ENCODE data around the gene SLX4IP.

GRCh38 chr20:10625641-10626040 is 190.5 kb downstream of the SLX4IP start:
- TF ChIP-seq CTCF (IDR thresholded peaks at IDR 0.05 in 2 of 3, conservative IDR thresholded peaks at IDR 0.05 in 1 of 3; ENCODE audit: borderline replicate concordance in 1 of 3, insufficient read depth in 1 of 3, low read depth in 2 of 3, low read length in 2 of 3) (no peak), RAD21 (IDR thresholded peaks at IDR 0.05; ENCODE audit: low read depth) (no peak), POLR2AphosphoS5 (IDR thresholded peaks at IDR 0.05; ENCODE audit: low read depth, low read length) (no peak), EZH2 (IDR thresholded peaks at IDR 0.05) (no peak), EZH2phosphoT487 (IDR thresholded peaks at IDR 0.05; ENCODE audit: borderline replicate concordance) (no peak), YY1 (IDR thresholded peaks at IDR 0.05; ENCODE audit: extremely low read depth, insufficient replicate concordance, low read depth, low read length) (no peak), JUND (IDR thresholded peaks at IDR 0.05) (no peak), ZBTB33 (IDR thresholded peaks at IDR 0.05; ENCODE audit: extremely low read depth, insufficient replicate concordance, low read length) (no peak), CEBPB (IDR thresholded peaks at IDR 0.05; ENCODE audit: low read depth) (no peak), POLR2A (IDR thresholded peaks at IDR 0.05; ENCODE audit: borderline replicate concordance, extremely low read depth, insufficient read depth, insufficient read length) (no peak), SP1 (IDR thresholded peaks at IDR 0.05; ENCODE audit: low read depth) (no peak), SIN3A (IDR thresholded peaks at IDR 0.05; ENCODE audit: low read depth) (no peak)
- TF ChIP-seq, protein P1, sequence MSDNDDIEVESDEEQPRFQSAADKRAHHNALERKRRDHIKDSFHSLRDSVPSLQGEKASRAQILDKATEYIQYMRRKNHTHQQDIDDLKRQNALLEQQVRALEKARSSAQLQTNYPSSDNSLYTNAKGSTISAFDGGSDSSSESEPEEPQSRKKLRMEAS (IDR thresholded peaks at IDR 0.05), result no peak
- TF ChIP-seq, protein P2, sequence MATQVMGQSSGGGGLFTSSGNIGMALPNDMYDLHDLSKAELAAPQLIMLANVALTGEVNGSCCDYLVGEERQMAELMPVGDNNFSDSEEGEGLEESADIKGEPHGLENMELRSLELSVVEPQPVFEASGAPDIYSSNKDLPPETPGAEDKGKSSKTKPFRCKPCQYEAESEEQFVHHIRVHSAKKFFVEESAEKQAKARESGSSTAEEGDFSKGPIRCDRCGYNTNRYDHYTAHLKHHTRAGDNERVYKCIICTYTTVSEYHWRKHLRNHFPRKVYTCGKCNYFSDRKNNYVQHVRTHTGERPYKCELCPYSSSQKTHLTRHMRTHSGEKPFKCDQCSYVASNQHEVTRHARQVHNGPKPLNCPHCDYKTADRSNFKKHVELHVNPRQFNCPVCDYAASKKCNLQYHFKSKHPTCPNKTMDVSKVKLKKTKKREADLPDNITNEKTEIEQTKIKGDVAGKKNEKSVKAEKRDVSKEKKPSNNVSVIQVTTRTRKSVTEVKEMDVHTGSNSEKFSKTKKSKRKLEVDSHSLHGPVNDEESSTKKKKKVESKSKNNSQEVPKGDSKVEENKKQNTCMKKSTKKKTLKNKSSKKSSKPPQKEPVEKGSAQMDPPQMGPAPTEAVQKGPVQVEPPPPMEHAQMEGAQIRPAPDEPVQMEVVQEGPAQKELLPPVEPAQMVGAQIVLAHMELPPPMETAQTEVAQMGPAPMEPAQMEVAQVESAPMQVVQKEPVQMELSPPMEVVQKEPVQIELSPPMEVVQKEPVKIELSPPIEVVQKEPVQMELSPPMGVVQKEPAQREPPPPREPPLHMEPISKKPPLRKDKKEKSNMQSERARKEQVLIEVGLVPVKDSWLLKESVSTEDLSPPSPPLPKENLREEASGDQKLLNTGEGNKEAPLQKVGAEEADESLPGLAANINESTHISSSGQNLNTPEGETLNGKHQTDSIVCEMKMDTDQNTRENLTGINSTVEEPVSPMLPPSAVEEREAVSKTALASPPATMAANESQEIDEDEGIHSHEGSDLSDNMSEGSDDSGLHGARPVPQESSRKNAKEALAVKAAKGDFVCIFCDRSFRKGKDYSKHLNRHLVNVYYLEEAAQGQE (IDR thresholded peaks at IDR 0.05; ENCODE audit: low read depth), result no peak

Data from HCT116 (cell line).